K562 (cell line): ENCODE measurements around the gene PHC1. TPM values are rescaled to one million over a fixed set of nuclear protein-coding genes. Genes with fewer than 3 reads are reported as not detected.

Experiments used
- CCNT2 ChIP-seq: IDR thresholded peaks from 2 replicates; pipeline ENCODE4 v1.6.1; 2011; ENCODE audit warnings: borderline replicate concordance, low read depth, mild to moderate bottlenecking, moderate library complexity, mixed read lengths, low read length; ENCODE audit not compliant: insufficient read length; ENCODE audit errors: extremely low read depth
- FOXK2 ChIP-seq, 2 experiments: fragments of 450-650 bp; IDR thresholded peaks in 1 of 2; conservative IDR thresholded peaks in 1 of 2; 2 replicates each; pipeline ENCODE4 v1.6.1; 2016; ENCODE audit warnings: low read depth in 2 of 2, mild to moderate bottlenecking in 1 of 2
- KAT7 ChIP-seq: sonication (generic); formaldehyde crosslinking; IDR thresholded peaks from 2 replicates; pipeline ENCODE4 v1.8.0; 2022; ENCODE audit warnings: missing genetic modification reagents, mild to moderate bottlenecking, borderline replicate concordance
- KLF13 ChIP-seq: fragments of 450-650 bp; IDR thresholded peaks from 2 replicates; pipeline ENCODE4 v1.6.1; 2016; ENCODE audit warnings: missing genetic modification characterization, low read depth, mild to moderate bottlenecking, missing compliant biosample characterization, moderate library complexity, borderline replicate concordance
- NFE2 ChIP-seq: IDR thresholded peaks from 2 replicates; pipeline ENCODE4 v1.6.1; 2014; ENCODE audit warnings: antibody characterized with exemption, low read depth
- POLR2AphosphoS2 ChIP-seq: IDR thresholded peaks from 2 replicates; pipeline ENCODE4 v1.6.1; 2012; ENCODE audit warnings: low read length, improper control_type of control experiment
- PPARD ChIP-seq: fragments of 250-450 bp; sonication (Bioruptor Pico); IDR thresholded peaks from 2 replicates; pipeline ENCODE4 v1.8.0; 2022; ENCODE audit warnings: inconsistent platforms, mild to moderate bottlenecking, moderate library complexity
- PRDM10 ChIP-seq: fragments of 450-650 bp; IDR thresholded peaks from 2 replicates; pipeline ENCODE4 v1.6.1; 2018; ENCODE audit not compliant: partially characterized antibody
- SMAD4 ChIP-seq: fragments of 250-450 bp; sonication (Bioruptor Pico); conservative IDR thresholded peaks from 2 replicates; pipeline ENCODE4 v1.8.0; 2021; ENCODE audit warnings: inconsistent platforms, mild to moderate bottlenecking, moderate library complexity
- THRB ChIP-seq: fragments of 450-650 bp; formaldehyde crosslinking; conservative IDR thresholded peaks from 2 replicates; pipeline ENCODE4 v1.4.0; 2022; ENCODE audit warnings: mild to moderate bottlenecking, missing genetic modification characterization
- ZBTB1 ChIP-seq: sonication (generic); formaldehyde crosslinking; IDR thresholded peaks from 2 replicates; pipeline ENCODE4 v1.8.1; 2023; ENCODE audit warnings: missing genetic modification reagents, low read depth, mild to moderate bottlenecking, borderline replicate concordance
- ZNF318 ChIP-seq, 2 experiments: fragments of 450-650 bp; IDR thresholded peaks; 2 replicates each; pipeline ENCODE4 v1.6.1; 2016; ENCODE audit warnings: mild to moderate bottlenecking in 2 of 2, borderline replicate concordance in 1 of 2, low read depth in 1 of 2, moderate library complexity in 1 of 2
- polyA plus RNA-seq, 8 experiments: library from polyadenylated mRNA; depleted of rRNA in 4 of 8; stranded (reverse) in 5 of 8; unstranded in 3 of 8; fragments of >200 nt; fragmentation: Nextera tagmentation in 2 of 8; fragmentation: Illumina TruSeq in 1 of 8; extraction: Ambion mirVana in 2 of 8; extraction: Trizol in 1 of 8; gene quantifications; 2 replicates each; pipeline versions ENCODE4 v1.2.1 to v1.2.3, GENCODE V29; 2011 to 2014; ENCODE audit warnings: inconsistent platforms in 1 of 8, missing spikeins in 1 of 8
- total RNA-seq, 7 experiments: library from RNA; depleted of rRNA in 6 of 7; stranded (reverse); fragments of >200 nt in 6 of 7; fragmentation: Illumina TruSeq in 2 of 7; extraction: Trizol in 2 of 7; gene quantifications; 2 replicates each; pipeline versions ENCODE4 v1.2.1 to v1.2.3, GENCODE V29; 2011 to 2021; ENCODE audit warnings: low replicate concordance in 1 of 7

Gene PHC1
- total and polyA plus RNA-seq, 9 of the 15 experiments (the other 6 are each of a cell fraction or from before 2014, with no cell fraction given), result 1.9 to 13.7 (median 6.9) TPM

GRCh38 chr12:8887285-8887715 is 27.0 kb upstream of the PHC1 start (continued):
- TF ChIP-seq PRDM10, result peak; percentile 50
- no peak for TF ChIP-seq POLR2AphosphoS2
- no peak for TF ChIP-seq KLF13 (tag)
- TF ChIP-seq CCNT2, result peak; percentile 46
- peak; percentile 67 to 85 for TF ChIP-seq FOXK2 (conservative IDR thresholded peaks at IDR 0.05 in 1 of 2, IDR thresholded peaks at IDR 0.05 in 1 of 2; ENCODE audit: low read depth in 2 of 2)
- TF ChIP-seq ZBTB1 (CRISPR knock-in tag), result no peak
- TF ChIP-seq NFE2, result 0 out of 2 replicates have a peak, but pooled peaks have one; percentile 33
- TF ChIP-seq SMAD4 (CRISPR knock-in tag), result peak; percentile 47; the same call in 1 of the 2 replicates
- no peak for TF ChIP-seq KAT7
- 0 out of 4 replicates have a peak, but pooled peaks of 1 of the 2 experiments have one; percentile 12 for TF ChIP-seq ZNF318 (IDR thresholded peaks at IDR 0.05; ENCODE audit: borderline replicate concordance in 1 of 2, low read depth in 1 of 2)
- no peak for TF ChIP-seq PPARD
- TF ChIP-seq THRB (CRISPR knock-in tag), result no peak
